K562 (cell line): Measurements from ENCODE around the gene ALDH9A1. TPM values are rescaled to one million over a fixed set of nuclear protein-coding genes. Genes with fewer than 3 reads are reported as not detected.
A peak's percentile ranks its signal among the peaks of the same experiment; 100 is the strongest.

ENCODE experiments used
- CBFA2T2 ChIP-seq: fragments of 450-650 bp; conservative IDR thresholded peaks from 2 replicates; pipeline ENCODE4 v1.6.1; 2017; ENCODE audit warnings: mild to moderate bottlenecking
- DIDO1 ChIP-seq: fragments of 450-650 bp; IDR thresholded peaks from 2 replicates; pipeline ENCODE4 v1.6.1; 2016; ENCODE audit warnings: low read depth, missing biosample characterization, missing genetic modification characterization
- HSF4 ChIP-seq: fragments of 250-450 bp; sonication (Bioruptor Pico); IDR thresholded peaks from 2 replicates; pipeline ENCODE4 v2.1.2; 2022; ENCODE audit warnings: mild to moderate bottlenecking, moderate library complexity, borderline replicate concordance
- RBBP5 ChIP-seq: fragments of 200-600 bp; sonication (generic); IDR thresholded peaks from 2 replicates; pipeline ENCODE4 v1.6.1; 2012; ENCODE audit warnings: borderline replicate concordance, mild to moderate bottlenecking, low read length, control low read depth, inconsistent platforms; ENCODE audit not compliant: insufficient read depth, poor library complexity, severe bottlenecking
- RNF2 ChIP-seq: sonication (generic); IDR thresholded peaks from 2 replicates; pipeline ENCODE4 v1.6.1; 2016
- THRA ChIP-seq: fragments of 450-650 bp; IDR thresholded peaks from 2 replicates; pipeline ENCODE4 v1.6.1; 2017; ENCODE audit warnings: mild to moderate bottlenecking, moderate library complexity
- USF2 ChIP-seq: sonication (generic); formaldehyde crosslinking; IDR thresholded peaks from 2 replicates; pipeline ENCODE4 v1.5.0; 2020; ENCODE audit warnings: missing genetic modification reagents
- ZBTB49 ChIP-seq: sonication (generic); formaldehyde crosslinking; IDR thresholded peaks from 2 replicates; pipeline ENCODE4 v1.8.0; 2022; ENCODE audit warnings: missing genetic modification reagents, mild to moderate bottlenecking, borderline replicate concordance
- ZNF384 ChIP-seq: IDR thresholded peaks from 2 replicates; pipeline ENCODE4 v1.6.1; 2012; ENCODE audit warnings: low read depth, low read length, improper control_type of control experiment
- ZNF57 ChIP-seq: fragments of 450-650 bp; formaldehyde crosslinking; IDR thresholded peaks from 2 replicates; pipeline ENCODE4 v1.4.0; 2020; ENCODE audit warnings: mild to moderate bottlenecking, moderate library complexity
- ZNF707 ChIP-seq: fragments of 250-450 bp; sonication (Bioruptor Pico); conservative IDR thresholded peaks from 2 replicates; pipeline ENCODE4 v1.8.0; 2022; ENCODE audit warnings: inconsistent platforms, mild to moderate bottlenecking, moderate library complexity
- ZNF830 ChIP-seq: fragments of 250-450 bp; sonication (Bioruptor Pico); IDR thresholded peaks from 2 replicates; pipeline ENCODE4 v1.5.0; 2021; ENCODE audit warnings: mild to moderate bottlenecking
- polyA plus RNA-seq, 8 experiments: library from polyadenylated mRNA; depleted of rRNA in 4 of 8; stranded (reverse) in 5 of 8; unstranded in 3 of 8; fragments of >200 nt; fragmentation: Nextera tagmentation in 2 of 8; fragmentation: Illumina TruSeq in 1 of 8; extraction: Ambion mirVana in 2 of 8; extraction: Trizol in 1 of 8; gene quantifications; 2 replicates each; pipeline versions ENCODE4 v1.2.1 to v1.2.3, GENCODE V29; 2011 to 2014; ENCODE audit warnings: inconsistent platforms in 1 of 8, missing spikeins in 1 of 8
- total RNA-seq, 7 experiments: library from RNA; depleted of rRNA in 6 of 7; stranded (reverse); fragments of >200 nt in 6 of 7; fragmentation: Illumina TruSeq in 2 of 7; extraction: Trizol in 2 of 7; gene quantifications; 2 replicates each; pipeline versions ENCODE4 v1.2.1 to v1.2.3, GENCODE V29; 2011 to 2021; ENCODE audit warnings: low replicate concordance in 1 of 7
- TF ChIP-seq, protein P1 (sequence below): fragments of 200-400 bp; formaldehyde crosslinking; IDR thresholded peaks from 2 replicates; pipeline ENCODE4 v1.6.1; 2017; ENCODE audit warnings: mild to moderate bottlenecking, low read depth, low read length, moderate library complexity
- TF ChIP-seq, protein P2 (sequence below): fragments of 250-450 bp; sonication (Bioruptor Pico); IDR thresholded peaks from 2 replicates; pipeline ENCODE4 v1.4.0; 2020

The ALDH9A1 gene
- total and polyA plus RNA-seq, 9 of the 15 experiments (the other 6 are each of a cell fraction or from before 2014, with no cell fraction given), result 26.5 to 54.3 (median 39.2) TPM

- peak; percentile 51; the same call in 1 of the 2 replicates for TF ChIP-seq RNF2
- no peak for TF ChIP-seq ZNF707 (CRISPR knock-in tag)
- no peak for TF ChIP-seq ZBTB49 (CRISPR knock-in tag)
- no peak for TF ChIP-seq ZNF384
- TF ChIP-seq HSF4 (CRISPR knock-in tag), result no peak
- TF ChIP-seq, protein P1, sequence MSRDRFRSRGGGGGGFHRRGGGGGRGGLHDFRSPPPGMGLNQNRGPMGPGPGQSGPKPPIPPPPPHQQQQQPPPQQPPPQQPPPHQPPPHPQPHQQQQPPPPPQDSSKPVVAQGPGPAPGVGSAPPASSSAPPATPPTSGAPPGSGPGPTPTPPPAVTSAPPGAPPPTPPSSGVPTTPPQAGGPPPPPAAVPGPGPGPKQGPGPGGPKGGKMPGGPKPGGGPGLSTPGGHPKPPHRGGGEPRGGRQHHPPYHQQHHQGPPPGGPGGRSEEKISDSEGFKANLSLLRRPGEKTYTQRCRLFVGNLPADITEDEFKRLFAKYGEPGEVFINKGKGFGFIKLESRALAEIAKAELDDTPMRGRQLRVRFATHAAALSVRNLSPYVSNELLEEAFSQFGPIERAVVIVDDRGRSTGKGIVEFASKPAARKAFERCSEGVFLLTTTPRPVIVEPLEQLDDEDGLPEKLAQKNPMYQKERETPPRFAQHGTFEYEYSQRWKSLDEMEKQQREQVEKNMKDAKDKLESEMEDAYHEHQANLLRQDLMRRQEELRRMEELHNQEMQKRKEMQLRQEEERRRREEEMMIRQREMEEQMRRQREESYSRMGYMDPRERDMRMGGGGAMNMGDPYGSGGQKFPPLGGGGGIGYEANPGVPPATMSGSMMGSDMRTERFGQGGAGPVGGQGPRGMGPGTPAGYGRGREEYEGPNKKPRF, result no peak
- peak; percentile 57 for TF ChIP-seq RBBP5
- TF ChIP-seq, protein P2, sequence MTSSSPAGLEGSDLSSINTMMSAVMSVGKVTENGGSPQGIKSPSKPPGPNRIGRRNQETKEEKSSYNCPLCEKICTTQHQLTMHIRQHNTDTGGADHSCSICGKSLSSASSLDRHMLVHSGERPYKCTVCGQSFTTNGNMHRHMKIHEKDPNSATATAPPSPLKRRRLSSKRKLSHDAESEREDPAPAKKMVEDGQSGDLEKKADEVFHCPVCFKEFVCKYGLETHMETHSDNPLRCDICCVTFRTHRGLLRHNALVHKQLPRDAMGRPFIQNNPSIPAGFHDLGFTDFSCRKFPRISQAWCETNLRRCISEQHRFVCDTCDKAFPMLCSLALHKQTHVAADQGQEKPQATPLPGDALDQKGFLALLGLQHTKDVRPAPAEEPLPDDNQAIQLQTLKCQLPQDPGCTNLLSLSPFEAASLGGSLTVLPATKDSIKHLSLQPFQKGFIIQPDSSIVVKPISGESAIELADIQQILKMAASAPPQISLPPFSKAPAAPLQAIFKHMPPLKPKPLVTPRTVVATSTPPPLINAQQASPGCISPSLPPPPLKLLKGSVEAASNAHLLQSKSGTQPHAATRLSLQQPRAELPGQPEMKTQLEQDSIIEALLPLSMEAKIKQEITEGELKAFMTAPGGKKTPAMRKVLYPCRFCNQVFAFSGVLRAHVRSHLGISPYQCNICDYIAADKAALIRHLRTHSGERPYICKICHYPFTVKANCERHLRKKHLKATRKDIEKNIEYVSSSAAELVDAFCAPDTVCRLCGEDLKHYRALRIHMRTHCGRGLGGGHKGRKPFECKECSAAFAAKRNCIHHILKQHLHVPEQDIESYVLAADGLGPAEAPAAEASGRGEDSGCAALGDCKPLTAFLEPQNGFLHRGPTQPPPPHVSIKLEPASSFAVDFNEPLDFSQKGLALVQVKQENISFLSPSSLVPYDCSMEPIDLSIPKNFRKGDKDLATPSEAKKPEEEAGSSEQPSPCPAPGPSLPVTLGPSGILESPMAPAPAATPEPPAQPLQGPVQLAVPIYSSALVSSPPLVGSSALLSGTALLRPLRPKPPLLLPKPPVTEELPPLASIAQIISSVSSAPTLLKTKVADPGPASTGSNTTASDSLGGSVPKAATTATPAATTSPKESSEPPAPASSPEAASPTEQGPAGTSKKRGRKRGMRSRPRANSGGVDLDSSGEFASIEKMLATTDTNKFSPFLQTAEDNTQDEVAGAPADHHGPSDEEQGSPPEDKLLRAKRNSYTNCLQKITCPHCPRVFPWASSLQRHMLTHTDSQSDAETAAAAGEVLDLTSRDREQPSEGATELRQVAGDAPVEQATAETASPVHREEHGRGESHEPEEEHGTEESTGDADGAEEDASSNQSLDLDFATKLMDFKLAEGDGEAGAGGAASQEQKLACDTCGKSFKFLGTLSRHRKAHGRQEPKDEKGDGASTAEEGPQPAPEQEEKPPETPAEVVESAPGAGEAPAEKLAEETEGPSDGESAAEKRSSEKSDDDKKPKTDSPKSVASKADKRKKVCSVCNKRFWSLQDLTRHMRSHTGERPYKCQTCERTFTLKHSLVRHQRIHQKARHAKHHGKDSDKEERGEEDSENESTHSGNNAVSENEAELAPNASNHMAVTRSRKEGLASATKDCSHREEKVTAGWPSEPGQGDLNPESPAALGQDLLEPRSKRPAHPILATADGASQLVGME (CRISPR knock-in tag), result no peak
- no peak for TF ChIP-seq ZNF830
- no peak for TF ChIP-seq USF2 (CRISPR knock-in tag)
- TF ChIP-seq ZNF57 (CRISPR knock-in tag), result no peak
- TF ChIP-seq DIDO1, result peak; percentile 59; the same call in 1 of the 2 replicates
- no peak for TF ChIP-seq THRA
- TF ChIP-seq CBFA2T2, result no peak
These were observed 67.6 kb downstream of the ALDH9A1 start, which contains the start of gene MGST3 (continued) for GRCh38 chr1:165630629-165631341.
